H1 (cell line): Measurements from ENCODE around the gene CDC45. TPM values are rescaled to one million over a fixed set of nuclear protein-coding genes. Genes with fewer than 3 reads are reported as not detected.

Experiments used
- EP300 ChIP-seq, 2 experiments: IDR thresholded peaks; 1 replicate in 1 of 2; 2 replicates in 1 of 2; pipeline ENCODE4 v1.6.1; 2011 to 2012; ENCODE audit warnings: low read depth in 2 of 2, low read length in 2 of 2, mild to moderate bottlenecking in 2 of 2, borderline replicate concordance in 1 of 2, inconsistent platforms in 1 of 2, moderate library complexity in 1 of 2
- SIRT6 ChIP-seq: IDR thresholded peaks from one replicate; pipeline ENCODE4 v1.7.1; 2012; ENCODE audit warnings: low read length, inconsistent platforms
- SRF ChIP-seq: IDR thresholded peaks from 2 replicates; pipeline ENCODE4 v1.6.1; 2011; ENCODE audit warnings: mild to moderate bottlenecking, low read depth, low read length, moderate library complexity
- TEAD4 ChIP-seq: IDR thresholded peaks from 2 replicates; pipeline ENCODE4 v1.6.1; 2012; ENCODE audit warnings: low read depth, low read length, inconsistent platforms, mixed read lengths
- polyA plus RNA-seq, 7 experiments: library from polyadenylated mRNA; depleted of rRNA in 3 of 7; stranded (reverse) in 5 of 7; unstranded in 2 of 7; fragments of >200 nt in 5 of 7; fragments of 200-250 nt in 2 of 7; gene quantifications; 1 replicate in 5 of 7; 2 replicates in 1 of 7; 4 replicates in 1 of 7; pipeline versions ENCODE4 v1.2.1 to v1.2.3, GENCODE V29; 2011 to 2013; ENCODE audit warnings: missing spikeins in 2 of 7, mixed read lengths in 2 of 7
- total RNA-seq: library from RNA; stranded (reverse); fragmentation: NEBNext Ultra II Directional; extraction: Animal tissue kit (Norgen Biotek cat#: 25700); gene quantifications from 2 replicates; pipeline ENCODE4 v1.2.1, GENCODE V29; 2021
- TF ChIP-seq, protein P1 (sequence below): IDR thresholded peaks from 2 replicates; pipeline ENCODE4 v1.6.1; 2011; ENCODE audit warnings: low read depth, mild to moderate bottlenecking, low read length; ENCODE audit not compliant: insufficient read depth
- TF ChIP-seq, protein P2 (sequence below): IDR thresholded peaks from 2 replicates; pipeline ENCODE4 v1.6.1; 2012; ENCODE audit warnings: low read length, inconsistent platforms

The CDC45 gene
- total and polyA plus RNA-seq, 2 of the 8 experiments (the other 6 are each of a cell fraction or from before 2014, with no cell fraction given): 31.9 to 37.7 TPM

DNA sequence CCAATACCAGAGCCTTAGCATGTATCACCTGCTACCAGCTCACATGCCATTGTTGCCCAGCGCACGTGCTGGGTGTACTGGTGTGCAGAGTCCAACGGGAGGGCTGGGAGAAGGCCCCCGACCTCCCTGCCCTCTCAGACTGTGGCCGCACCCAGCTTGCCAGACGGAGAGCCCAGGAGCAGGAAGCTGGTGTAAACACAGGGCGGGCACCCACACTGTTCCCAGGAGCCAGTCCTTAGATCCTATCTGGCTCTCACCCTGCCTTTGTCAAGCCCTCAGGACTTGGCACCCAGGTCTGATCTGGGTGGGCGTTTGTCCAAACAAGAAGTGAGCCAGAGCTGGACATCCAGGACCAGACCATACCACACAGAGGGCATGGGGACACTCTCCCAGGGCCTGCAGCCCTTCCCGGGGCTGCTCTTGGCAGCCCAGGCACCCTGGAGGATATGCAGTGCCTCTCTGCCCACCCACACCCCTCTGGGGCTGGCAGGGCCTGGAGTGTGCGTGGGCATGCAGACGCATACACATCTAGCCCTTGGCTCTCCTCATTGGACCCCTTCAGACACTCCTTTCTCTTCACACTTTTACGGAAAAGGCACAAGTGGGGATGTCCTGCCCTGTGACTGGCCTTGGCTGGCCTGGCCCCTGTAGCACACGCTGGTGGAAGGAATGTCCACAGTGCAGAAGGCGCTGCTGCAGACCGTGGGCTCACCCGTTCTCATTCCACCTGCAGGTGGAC, 64.4 kb downstream of the CDC45 start (continued):
- TF ChIP-seq, protein P1, sequence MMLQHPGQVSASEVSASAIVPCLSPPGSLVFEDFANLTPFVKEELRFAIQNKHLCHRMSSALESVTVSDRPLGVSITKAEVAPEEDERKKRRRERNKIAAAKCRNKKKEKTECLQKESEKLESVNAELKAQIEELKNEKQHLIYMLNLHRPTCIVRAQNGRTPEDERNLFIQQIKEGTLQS: no peak
- TF ChIP-seq TEAD4 (no peak), SRF (no peak), EP300 (IDR thresholded peaks at IDR 0.05; ENCODE audit: borderline replicate concordance in 1 of 2, low read depth in 2 of 2, low read length in 2 of 2) (no peak), SIRT6 (no peak)
- TF ChIP-seq, protein P2, sequence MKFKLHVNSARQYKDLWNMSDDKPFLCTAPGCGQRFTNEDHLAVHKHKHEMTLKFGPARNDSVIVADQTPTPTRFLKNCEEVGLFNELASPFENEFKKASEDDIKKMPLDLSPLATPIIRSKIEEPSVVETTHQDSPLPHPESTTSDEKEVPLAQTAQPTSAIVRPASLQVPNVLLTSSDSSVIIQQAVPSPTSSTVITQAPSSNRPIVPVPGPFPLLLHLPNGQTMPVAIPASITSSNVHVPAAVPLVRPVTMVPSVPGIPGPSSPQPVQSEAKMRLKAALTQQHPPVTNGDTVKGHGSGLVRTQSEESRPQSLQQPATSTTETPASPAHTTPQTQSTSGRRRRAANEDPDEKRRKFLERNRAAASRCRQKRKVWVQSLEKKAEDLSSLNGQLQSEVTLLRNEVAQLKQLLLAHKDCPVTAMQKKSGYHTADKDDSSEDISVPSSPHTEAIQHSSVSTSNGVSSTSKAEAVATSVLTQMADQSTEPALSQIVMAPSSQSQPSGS: no peak
